CD4-positive, alpha-beta T cell treated with Interleukin-4 for 1 hour (primary cell): ENCODE results near the gene CYP20A1.
"Not testable (repeated sequence)": the region's sequence is repeated elsewhere in the genome, so short reads cannot be mapped to it uniquely, and the experiment has no call there.

Experiments used
- DNase-seq, 2 donors: peaks; one replicate each; pipeline ENCODE4 v3.0.0-alpha.2; 2020 to 2022

Gene CYP20A1

GRCh38 chr2:203238704-203239526, at the start of gene CYP20A1:
Gene CYP20A1 (plus strand): TSS chr2:203239018. CDS start chr2:203239063, 45 bp downstream.
- DNase-seq = peak; percentile 95 to 96

- DNase-seq = not testable (repeated sequence)
These were observed 48.3 kb upstream of the CYP20A1 start for GRCh38 chr2:203190547-203190946.

- not testable (repeated sequence) for DNase-seq
These were observed 47.8 kb upstream of the CYP20A1 start for GRCh38 chr2:203191026-203191425.

GRCh38 chr2:203191961-203192360, 46.9 kb upstream of the CYP20A1 start:
- DNase-seq = no peak

- DNase-seq = no peak
These were observed 43.3 kb upstream of the CYP20A1 start for GRCh38 chr2:203195331-203196036.

GRCh38 chr2:203200866-203201265, 38.0 kb upstream of the CYP20A1 start:
- DNase-seq = no peak

- DNase-seq = no peak
These were observed 37.4 kb upstream of the CYP20A1 start for GRCh38 chr2:203201426-203201825.

- no peak for DNase-seq
These were observed 29.3 kb upstream of the CYP20A1 start for GRCh38 chr2:203209538-203209937.

- peak; percentile 31 to 44 for DNase-seq
These were observed 13.3 kb upstream of the CYP20A1 start for GRCh38 chr2:203225423-203226039.

GRCh38 chr2:203229674-203230073, 9.1 kb upstream of the CYP20A1 start:
- not testable (repeated sequence) for DNase-seq

- peak in 1 of 2 donors; percentile 10 for DNase-seq
These were observed 1.2 kb upstream of the CYP20A1 start for GRCh38 chr2:203237346-203238238.

- DNase-seq = no peak
These were observed 520 bp upstream of the CYP20A1 start for GRCh38 chr2:203238292-203238703.

GRCh38 chr2:203240491-203240890, 1.7 kb downstream of the CYP20A1 start:
- DNase-seq = no peak

- DNase-seq = no peak
These were observed 3.7 kb downstream of the CYP20A1 start for GRCh38 chr2:203242518-203242917.

- no peak for DNase-seq
These were observed 7.8 kb downstream of the CYP20A1 start for GRCh38 chr2:203246646-203247045.

GRCh38 chr2:203252818-203253217, 14.0 kb downstream of the CYP20A1 start:
- no peak for DNase-seq

- not testable (repeated sequence) for DNase-seq
These were observed 14.7 kb downstream of the CYP20A1 start for GRCh38 chr2:203253422-203254095.

- DNase-seq = no peak
These were observed 22.7 kb downstream of the CYP20A1 start for GRCh38 chr2:203261326-203262159.

- DNase-seq = no peak
These were observed 40.5 kb downstream of the CYP20A1 start for GRCh38 chr2:203279288-203279687.

GRCh38 chr2:203280428-203281064, 41.7 kb downstream of the CYP20A1 start:
- DNase-seq = no peak
